GM12874 (cell line): ENCODE data around the gene ZNF628.

Source experiments
- TF ChIP-seq, protein P1 (sequence below): IDR thresholded peaks from 2 replicates; pipeline ENCODE4 v1.5.1; 2011; ENCODE audit warnings: low read depth, mild to moderate bottlenecking, control low read depth, low read length, moderate library complexity; ENCODE audit not compliant: insufficient read depth

Gene ZNF628

DNA sequence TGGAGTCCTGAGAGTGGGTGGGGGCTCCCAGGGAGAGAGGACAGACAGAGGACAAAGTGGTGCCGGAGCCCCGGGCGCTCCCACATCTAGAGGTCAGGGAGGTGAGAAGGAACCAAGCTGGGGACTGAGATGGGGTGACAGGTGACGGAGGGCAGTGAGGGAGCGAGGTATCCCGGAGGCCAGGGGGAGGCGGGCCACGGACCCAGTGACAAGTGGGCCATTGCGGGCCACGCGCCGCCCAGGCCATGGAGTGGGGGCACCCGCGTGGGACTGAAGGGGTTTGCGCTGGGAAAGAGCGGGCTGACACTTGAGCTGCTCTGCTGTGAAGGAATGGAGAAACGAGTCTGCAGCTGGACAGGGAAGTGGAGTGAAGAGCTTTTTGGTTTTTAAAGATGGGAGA lies 2.6 kb downstream of the ZNF628 start:
- TF ChIP-seq, protein P1, sequence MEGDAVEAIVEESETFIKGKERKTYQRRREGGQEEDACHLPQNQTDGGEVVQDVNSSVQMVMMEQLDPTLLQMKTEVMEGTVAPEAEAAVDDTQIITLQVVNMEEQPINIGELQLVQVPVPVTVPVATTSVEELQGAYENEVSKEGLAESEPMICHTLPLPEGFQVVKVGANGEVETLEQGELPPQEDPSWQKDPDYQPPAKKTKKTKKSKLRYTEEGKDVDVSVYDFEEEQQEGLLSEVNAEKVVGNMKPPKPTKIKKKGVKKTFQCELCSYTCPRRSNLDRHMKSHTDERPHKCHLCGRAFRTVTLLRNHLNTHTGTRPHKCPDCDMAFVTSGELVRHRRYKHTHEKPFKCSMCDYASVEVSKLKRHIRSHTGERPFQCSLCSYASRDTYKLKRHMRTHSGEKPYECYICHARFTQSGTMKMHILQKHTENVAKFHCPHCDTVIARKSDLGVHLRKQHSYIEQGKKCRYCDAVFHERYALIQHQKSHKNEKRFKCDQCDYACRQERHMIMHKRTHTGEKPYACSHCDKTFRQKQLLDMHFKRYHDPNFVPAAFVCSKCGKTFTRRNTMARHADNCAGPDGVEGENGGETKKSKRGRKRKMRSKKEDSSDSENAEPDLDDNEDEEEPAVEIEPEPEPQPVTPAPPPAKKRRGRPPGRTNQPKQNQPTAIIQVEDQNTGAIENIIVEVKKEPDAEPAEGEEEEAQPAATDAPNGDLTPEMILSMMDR: no peak

DNA sequence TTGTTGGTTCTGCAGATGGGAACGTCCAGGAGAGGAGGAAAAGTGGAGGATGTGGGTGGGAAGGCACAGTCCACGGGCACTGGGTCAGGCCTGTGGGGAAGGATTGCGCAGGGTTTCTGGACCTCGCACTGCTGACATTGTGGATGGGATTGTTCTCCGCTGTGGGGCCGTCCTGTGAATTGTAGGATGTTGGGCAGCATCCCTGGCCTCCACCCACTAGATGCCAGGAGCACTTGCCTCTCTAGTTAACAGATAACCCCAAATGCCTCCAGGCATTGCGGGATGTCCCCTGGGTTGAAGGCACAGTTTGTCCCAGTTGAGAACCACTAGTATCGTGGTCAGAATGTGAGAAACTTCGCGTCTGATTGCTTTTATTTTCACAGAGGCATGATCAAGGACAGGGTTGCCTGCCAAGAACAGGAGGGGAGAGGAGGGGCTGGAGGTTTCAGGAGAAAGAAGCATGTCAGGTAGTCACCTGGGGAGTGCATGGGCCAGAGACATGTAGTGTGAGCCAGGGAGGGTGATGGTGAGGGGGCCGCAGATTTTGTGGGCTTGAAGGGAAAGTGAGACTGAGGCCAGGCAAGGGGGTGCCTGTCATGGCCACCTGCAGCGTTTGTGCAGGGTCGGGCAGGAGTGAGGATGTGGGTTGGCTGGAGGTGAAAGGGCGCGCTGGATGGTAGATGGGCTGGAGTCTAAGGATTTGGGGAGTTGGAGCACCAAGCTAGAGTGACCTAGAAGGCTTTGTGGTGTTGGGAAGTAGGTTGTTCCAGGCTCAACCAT lies 3.2 kb downstream of the ZNF628 start:
- TF ChIP-seq, protein P1: no peak

DNA sequence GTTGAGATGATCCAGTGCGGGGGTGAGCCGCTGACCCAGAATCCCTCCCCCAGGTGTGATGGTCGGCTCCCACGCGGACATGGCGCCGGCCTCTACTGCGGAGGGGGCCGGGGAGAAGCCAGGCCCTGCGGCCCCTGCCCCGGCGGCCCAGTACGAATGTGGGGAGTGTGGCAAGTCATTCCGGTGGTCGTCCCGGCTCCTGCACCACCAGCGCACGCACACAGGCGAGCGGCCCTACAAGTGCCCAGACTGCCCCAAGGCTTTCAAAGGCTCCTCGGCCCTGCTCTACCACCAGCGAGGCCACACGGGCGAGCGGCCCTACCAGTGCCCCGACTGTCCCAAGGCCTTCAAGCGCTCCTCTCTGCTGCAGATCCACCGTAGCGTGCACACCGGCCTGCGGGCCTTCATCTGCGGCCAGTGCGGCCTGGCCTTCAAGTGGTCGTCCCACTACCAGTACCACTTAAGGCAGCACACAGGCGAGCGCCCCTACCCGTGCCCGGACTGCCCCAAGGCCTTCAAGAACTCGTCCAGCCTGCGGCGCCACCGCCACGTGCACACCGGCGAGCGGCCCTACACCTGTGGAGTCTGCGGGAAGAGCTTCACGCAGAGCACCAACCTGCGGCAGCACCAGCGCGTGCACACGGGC lies 4.9 kb downstream of the ZNF628 start:
- TF ChIP-seq, protein P1: no peak

DNA sequence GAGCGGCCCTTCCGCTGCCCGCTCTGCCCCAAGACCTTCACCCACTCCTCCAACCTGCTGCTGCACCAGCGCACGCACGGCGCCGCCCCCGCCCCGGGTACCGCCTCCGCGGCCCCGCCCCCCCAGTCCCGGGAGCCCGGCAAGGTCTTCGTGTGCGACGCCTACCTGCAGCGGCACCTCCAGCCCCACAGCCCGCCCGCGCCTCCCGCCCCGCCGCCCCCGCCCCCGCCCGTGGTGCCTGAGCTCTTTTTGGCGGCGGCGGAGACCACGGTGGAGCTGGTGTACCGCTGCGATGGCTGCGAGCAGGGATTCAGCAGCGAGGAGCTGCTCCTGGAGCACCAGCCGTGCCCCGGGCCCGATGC lies 5.4 kb downstream of the ZNF628 start:
- TF ChIP-seq, protein P1: no peak

DNA sequence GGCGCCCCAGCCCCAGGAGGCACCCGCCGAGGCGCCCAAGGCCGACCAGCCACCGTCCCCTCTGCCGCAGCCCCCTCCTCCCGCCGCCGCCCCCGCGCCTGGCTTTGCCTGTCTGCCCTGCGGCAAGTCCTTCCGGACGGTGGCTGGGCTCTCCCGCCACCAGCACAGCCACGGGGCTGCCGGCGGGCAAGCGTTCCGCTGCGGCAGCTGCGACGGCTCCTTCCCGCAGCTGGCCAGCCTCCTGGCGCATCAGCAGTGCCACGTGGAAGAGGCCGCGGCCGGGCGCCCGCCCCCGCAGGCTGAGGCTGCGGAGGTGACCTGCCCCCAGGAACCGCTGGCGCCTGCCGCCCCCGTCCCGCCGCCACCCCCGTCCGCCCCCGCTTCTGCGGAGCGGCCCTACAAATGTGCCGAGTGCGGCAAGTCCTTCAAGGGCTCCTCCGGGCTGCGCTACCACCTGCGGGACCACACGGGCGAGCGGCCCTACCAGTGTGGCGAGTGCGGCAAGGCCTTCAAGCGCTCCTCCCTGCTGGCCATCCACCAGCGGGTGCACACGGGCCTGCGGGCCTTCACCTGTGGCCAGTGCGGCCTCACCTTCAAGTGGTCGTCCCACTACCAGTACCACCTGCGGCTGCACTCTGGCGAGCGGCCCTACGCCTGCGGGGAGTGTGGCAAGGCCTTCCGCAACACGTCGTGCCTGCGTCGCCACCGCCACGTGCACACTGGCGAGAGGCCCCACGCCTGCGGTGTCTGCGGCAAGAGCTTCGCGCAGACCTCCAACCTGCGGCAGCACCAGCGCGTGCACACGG lies 5.9 kb downstream of the ZNF628 start:
- TF ChIP-seq, protein P1: no peak

DNA sequence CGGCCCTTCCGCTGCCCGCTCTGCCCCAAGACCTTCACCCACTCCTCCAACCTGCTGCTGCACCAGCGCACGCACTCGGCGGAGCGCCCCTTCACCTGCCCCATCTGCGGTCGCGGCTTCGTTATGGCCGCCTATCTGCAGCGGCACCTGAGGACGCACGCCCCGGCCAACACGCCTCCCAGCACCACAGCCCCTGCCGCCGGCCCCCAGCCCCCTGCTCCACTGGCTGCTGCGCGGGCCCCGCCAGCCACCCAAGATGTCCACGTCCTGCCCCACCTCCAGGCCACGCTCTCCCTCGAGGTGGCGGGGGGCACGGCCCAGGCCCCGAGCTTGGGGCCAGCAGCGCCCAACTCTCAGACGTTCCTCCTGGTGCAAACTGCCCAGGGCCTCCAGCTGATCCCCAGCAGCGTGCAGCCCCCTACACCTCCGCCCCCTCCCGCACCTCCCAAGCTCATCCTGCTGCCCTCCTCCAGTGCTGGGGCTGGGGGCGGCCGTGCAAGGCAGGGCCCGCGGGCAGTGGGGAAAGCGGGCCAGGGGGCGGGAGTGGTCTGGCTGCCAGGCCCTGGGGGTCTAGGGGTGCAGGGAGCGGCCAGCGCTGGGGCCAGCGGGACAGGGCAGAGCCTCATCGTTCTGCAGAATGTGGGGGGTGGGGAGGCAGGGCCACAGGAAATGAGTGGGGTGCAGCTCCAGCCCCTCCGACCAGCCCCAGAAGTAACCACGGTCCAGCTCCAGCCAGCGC lies 6.7 kb downstream of the ZNF628 start:
- TF ChIP-seq, protein P1: no peak
